DND-41 (cell line): ENCODE data around the gene SI.

Experiments used
- CTCF ChIP-seq: IDR thresholded peaks from 2 replicates; pipeline ENCODE4 v1.5.1; 2012; ENCODE audit warnings: borderline replicate concordance, low read length, moderate library complexity, mild to moderate bottlenecking; ENCODE audit not compliant: poor library complexity, severe bottlenecking; ENCODE audit errors: extremely low read depth
- EZH2 ChIP-seq: IDR thresholded peaks from 3 replicates; pipeline ENCODE4 v1.6.1; 2012; ENCODE audit warnings: borderline replicate concordance, low read depth, mild to moderate bottlenecking, moderate library complexity, low read length, inconsistent platforms; ENCODE audit not compliant: severe bottlenecking

- TF ChIP-seq CTCF, result no peak
- TF ChIP-seq EZH2, result no peak
These were observed 115.7 kb downstream of the SI start for GRCh38 chr3:164962610-164963009.
